GM21390 (cell line): Measurements from ENCODE around the gene HACE1.
"Not testable (repeated sequence)": the region's sequence is repeated elsewhere in the genome, so short reads cannot be mapped to it uniquely, and the experiment has no call there.

Source experiments
- ATAC-seq: cut with Tn5 transposase; IDR thresholded peaks from one replicate; pipeline ENCODE4 v1.9.1; 2021; ENCODE audit not compliant: unreplicated experiment

HACE1 gene

DNA sequence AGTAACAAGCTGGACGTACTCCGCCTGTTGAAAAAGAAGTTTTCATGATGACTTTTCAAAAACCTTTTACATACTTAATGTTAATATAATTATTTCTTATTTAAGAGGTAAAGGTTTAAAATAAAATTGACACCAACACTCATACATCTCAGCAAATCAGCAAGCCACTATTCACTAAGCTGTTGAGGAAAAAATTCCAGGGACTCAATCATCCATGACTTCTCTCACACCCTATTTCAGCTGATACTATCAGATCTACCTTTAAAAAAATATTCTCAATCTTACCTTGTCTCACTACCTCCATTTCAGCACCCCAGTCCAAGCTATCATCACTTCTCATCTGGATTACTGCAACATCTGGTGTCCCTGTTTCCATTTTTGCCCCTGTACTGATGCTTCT is 109.3 kb downstream of the HACE1 start:
- no peak for ATAC-seq

DNA sequence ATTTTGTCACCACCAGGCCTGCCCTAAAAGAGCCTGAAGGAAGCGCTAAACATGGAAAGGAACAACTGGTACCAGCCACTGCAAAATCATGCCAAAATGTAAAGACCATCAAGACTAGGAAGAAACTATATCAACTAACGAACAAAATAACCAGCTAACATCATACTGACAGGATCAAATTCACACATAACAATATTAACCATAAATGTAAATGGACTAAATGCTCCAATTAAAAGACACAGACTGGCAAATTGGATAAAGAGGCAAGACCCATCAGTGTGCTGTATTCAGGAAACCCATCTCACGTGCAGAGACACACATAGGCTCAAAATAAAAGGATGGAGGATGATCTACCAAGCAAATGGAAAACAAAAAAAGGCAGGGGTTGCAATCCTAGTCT is 120.6 kb downstream of the HACE1 start:
- ATAC-seq, result not testable (repeated sequence)

DNA sequence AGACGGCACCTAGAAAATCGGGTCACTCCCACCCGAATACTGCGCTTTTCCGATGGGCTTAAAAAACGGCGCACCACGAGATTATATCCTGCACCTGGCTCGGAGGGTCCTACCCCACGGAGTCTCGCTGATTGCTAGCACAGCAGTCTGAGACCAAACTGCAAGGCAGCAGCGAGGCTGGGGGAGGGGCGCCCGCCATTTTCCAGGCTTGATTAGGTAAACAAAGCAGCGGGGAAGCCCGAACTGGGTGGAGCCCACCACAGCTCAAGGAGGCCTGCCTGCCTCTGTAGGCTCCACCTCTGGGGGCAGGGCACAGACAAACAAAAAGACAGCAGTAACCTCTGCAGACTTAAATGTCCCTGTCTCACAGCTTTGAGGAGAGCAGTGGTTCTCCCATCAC is 122.2 kb downstream of the HACE1 start:
- ATAC-seq, result not testable (repeated sequence)

DNA sequence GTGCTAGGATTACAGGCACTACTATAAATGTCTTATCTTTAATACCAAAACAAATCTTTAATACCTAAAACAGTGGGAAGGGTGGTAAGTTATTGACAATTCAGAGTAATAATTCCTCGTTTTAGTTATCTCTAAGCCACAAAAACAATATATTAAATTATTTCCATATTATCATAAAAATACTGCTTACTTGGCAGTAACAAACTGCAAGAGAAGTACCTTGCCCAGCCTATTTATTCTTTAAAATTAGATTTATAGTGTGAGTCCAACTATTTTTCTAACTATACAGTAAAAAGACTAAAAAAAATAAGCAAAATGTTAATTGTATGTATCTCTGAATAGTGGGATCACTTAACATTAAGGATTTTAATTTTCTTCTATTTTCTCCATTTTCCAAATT is 123.2 kb downstream of the HACE1 start:
- no peak for ATAC-seq

DNA sequence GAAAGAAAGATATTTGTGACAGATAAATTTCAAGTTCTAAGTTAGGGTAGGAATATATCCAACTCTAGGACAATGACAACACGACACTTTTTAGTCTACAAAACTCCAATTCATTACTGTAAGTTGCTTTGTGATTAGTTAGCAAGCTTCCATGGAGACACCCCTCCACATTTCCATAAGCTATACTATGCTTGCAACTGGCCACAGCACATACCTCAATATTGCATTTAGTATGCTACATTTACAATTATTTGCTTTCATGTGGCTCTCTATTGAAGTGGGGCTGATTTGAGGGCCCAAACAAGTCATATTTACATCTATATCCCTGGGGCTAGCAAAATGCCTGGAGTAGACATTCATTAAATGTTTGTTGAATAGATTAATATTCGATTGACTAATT is 129.3 kb downstream of the HACE1 start:
- ATAC-seq, result no peak

DNA sequence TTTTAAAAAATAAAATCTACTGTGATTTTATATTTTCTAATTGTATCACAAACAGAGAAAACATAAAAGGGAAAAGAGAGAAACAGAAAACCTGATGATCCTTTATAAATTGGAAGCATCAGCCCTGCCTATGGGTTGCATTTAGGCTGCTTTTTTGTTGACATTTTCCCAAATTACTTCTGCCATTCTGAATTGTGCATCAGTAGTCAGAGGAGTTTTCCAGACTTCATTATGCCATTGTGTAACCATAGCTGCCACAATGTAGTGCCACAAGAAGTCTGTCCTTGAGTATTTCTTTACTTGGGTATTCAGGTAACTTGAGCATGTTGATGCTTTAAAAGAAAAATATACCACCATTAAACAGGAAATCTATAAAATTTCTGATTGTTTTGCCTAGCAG is 130.3 kb downstream of the HACE1 start:
- ATAC-seq, result no peak

DNA sequence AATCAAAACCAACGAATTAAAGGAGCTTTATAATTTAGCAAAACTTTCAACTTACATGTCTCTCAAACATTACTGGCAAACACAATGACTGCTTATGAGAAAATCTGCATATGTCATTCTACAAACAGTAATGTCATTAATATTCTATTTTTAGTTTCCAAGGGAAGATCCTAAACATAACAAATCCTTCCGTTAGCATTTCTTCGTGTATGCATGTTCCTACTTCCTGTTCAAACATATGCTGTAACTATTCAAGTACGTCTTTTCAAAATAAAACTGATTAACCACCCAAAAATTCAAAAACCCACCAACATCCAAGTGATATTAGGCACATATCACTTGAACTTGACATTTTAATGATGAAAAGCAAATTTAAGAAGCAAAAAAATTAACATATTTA is 131.3 kb downstream of the HACE1 start:
- no peak for ATAC-seq

DNA sequence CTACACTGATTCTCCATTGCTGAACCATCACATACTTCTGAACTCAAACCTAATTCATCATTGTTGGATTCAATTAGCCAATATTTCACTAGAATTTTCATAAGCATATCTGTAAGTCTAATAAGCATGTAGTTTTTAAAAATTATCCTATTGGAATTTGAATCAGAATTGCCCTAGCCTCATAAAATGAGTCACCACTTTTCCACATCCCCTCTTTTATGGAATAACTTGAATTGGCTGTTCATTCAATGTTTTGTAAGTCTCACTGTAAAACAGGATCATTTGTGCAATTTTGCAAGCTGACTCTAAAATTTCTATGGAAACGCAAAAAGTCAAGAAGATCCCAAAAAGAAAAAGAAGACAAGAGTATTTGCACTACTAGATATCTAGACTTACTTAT is 141.0 kb downstream of the HACE1 start:
- no peak for ATAC-seq

DNA sequence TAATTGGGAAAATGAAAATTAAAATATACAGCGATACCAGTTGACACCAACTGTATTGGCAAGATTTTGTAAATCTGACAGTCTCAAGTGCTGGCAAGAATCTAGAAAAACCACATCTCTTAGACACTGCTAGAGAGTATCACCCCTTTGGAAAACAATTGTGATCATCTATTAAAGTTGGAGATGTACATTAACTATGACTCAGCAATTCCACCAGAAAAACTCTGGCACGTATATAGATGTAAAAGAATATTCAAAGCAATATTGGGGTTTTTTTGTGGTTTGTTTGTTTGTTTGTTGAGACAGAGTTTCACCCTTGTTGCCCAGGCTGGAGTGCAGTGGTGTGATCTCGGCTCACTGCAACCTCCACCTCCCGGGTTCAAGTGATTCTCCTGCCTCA is 142.9 kb downstream of the HACE1 start:
- ATAC-seq, result no peak

DNA sequence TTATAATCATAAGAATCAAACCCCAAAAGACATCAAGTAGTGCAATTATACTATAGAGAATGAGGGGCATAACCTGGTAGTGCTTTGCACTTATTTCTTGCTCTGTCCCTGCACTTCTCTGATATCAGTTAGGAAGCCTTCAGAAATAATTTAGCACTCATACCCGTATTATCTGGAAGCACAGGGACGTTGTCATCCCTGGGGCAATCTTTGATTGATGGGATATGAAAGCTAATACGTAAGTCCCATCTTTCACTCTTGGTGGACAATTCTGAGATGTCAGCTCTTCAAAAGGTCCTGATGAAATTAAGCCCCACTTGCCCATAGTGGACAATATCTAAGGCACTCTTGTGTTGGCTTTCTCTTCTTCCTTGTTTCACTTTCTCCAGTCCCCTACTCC is 144.9 kb downstream of the HACE1 start:
- no peak for ATAC-seq

DNA sequence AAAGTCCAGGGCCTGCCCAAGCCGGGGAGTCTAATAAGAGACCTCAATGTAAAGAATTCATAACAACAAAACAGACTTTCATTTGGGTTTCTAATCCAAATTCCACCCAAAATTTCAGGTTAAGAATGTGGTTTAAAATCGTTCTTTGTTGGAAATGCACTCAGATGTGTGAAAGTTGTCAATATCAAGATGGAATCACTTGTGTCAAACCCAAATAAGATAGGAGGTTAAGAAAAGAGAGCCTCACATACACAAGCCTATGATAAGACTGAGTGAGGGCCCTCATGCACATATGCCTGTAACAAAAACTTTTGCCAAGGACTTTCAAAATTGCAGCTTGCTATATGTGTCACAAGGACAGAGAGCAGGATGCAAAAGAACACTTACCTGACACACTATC is 145.7 kb downstream of the HACE1 start:
- ATAC-seq, result no peak

DNA sequence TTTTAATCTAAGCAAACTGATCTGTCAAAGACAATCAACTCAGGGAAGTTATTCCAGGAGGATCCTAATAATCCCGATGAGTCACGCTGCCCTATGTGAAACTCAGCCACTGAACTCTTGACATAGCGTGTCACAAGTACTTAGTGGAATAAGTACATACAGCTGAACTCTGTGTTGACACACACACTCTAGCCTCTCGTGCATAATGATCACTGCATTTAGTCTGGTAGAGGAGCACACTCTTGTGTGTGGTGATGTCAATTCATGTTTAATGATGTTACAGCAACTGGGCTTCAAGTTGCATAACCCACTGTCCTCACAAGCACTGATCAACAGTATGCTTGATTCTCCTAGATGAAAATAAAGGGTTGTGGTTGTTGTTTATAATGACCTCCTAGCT is 148.3 kb downstream of the HACE1 start:
- ATAC-seq, result no peak

DNA sequence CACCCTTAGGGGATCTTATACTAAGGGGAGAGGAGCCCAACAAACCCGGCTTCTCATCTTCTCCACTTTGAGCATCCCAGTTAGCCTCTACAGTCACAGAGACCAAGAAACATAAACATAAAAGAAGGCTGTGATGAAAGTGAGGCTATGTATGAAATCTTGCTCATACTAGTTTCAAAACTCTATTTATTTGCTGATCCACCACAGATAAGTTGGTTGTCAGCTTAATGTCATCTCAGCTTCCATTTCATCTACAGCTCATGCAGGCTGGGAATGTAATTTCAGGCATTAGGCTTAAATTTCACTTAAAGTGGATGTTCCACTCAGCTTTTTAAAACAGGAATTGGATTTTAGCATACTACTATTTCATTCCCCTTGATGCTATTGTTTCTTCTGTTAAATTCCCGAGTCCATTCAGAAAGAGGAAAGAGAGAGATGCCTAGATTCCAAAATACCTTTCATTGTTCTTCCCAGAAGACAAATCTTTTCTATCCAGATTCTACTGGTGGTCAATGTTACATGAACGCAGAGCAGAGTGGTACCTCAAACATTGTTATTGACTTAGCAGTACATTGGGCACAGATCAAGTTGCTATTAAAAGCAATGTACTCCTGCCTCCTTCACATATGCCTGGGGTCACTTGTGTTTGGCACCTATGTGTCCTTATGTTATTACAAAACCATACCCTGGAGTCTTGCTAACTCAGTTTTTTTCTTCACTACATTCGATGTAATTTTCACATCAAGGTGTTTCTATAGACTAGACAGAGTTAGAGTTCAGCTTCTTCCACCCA is 149.0 kb downstream of the HACE1 start:
- no peak for ATAC-seq

DNA sequence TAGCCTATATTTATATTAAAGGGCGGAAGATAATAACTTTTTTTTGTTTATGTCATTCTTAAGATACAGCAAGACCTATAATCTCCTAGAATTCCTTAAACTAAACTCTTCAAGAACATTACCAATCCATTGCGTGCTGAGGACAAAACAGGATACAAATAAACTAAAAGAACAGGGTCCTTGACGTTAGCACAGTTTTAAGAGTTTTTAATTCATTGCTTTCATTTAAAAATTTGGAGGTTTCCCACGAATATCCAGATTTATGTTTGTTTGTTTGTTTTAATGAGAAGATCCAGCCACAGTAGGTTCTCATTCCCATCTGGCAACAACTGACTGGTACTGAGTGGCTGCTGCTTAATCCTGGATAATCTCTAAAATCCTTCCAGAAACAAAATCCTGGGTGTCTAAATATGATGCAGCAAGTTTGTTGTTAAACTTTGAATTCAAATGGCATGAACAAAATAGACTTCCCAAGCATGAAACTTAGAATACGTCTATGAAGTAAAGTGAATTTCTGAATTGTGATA is 153.7 kb downstream of the HACE1 start:
- ATAC-seq, result no peak

DNA sequence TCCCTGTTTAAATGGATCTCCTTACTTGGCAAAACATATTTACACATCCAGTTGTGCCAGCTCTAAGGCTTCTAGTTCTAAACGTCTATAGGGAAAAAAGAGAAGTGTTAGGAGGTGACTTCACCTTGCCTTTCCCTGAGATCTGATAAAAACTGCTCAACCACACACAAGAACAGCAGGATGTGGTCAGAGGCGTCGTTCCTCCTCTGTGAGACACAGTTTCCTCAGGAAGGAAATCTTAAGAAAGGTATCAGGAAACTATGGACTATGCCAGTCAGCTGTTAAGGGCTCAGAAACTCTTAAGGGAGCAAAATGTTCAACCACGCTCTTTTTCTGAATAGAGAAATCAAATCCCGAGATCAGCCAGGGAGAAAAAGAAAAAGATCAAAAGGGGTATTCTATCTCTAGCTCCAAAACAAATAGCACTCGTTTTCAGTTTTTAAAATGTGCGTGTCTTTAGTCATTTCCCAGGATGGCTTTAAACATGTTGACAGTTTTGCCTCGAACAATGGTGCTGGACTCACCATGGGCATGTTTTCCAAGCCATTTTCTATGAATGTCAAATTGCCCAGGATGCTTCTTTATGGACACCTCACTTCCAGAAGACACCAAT is 154.5 kb downstream of the HACE1 start:
- peak; percentile 59 for ATAC-seq

DNA sequence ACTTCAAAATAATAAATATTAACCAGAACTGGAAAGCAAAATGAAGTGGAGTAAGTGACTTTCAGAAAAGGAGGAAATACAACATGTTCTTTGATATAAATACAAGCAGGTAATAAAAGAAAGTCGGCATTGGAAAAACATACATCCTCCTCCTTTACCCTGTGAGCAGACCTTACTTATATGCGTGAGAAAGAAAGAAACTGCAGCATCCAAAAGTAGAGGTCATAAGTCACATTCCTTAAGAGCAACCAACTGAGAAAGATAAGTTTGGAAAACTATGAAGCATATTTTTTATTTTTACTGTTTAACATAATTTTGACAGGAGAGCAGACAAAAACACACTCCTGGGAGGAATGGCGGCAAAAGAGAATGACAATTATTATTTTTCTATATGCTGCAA is 155.5 kb downstream of the HACE1 start:
- no peak for ATAC-seq

DNA sequence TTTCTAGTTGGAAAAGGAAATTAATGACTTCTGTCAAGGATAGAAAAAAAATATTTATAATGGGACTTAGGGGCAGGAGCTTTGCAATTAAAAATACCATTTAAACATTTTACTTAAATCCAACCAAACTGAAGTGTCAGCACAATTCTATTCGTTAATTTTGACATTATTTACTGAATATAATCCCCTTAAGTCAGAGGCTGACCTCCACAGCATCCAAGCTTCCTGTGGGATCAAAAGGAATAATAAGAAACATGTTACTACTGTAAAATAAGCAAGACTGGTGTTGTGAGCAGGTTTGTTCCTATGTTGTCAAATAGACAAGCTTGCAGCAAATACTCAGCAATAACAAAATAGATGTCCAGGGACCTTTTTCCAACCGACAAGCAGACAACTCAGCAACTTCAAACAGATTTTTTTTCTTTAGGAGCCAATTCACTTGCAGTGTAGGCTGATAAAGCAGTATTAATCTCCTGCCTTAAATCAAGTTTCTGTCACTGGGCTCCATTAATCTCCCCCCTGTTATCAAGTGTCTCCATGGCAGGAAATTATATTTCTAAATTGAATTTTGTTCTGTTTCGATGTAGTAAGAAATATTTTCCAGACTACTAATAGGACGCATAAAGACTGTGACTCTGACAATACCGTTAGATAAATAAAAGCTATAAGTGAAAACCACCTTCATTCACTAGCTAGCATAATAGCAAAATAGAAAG is 157.4 kb downstream of the HACE1 start:
- ATAC-seq, result no peak

DNA sequence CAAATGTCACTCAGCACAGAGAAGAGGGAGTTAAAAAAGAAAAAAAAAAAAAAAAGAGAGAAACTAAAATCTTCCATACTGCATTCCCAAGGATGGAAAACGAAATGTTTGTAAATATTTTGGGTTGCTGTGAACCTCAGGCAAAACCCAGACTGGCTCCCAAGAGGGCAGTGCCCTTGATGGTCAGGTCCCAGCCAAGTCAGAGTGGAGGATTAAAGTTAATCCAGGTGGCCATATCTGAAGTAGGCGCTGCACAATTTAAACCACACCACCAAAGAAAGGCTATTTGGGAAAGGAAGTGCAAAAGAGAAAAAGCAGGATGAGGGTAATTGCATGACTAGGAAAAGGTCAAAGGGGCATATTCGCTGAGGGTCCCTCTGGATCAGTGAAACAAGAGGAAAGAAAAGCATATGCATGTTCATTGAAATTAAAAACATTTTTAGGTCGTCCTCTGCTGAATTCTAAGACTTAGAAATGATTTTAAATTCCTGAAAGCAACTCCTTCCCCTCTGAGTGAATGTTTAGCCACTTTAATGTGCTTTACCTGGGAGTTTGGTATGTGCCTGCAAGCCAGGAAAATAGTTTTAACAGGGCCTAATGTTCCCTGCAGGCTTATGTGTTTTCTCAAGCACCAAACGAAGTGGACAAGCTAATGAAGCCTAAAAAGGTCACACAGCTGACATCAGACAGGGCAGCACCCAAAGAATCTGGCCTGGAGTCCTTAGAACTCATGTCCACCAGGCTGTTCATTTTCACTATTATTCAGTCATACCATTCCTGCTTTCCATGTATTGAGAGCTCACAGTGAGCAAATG is 159.1 kb downstream of the HACE1 start:
- no peak for ATAC-seq

DNA sequence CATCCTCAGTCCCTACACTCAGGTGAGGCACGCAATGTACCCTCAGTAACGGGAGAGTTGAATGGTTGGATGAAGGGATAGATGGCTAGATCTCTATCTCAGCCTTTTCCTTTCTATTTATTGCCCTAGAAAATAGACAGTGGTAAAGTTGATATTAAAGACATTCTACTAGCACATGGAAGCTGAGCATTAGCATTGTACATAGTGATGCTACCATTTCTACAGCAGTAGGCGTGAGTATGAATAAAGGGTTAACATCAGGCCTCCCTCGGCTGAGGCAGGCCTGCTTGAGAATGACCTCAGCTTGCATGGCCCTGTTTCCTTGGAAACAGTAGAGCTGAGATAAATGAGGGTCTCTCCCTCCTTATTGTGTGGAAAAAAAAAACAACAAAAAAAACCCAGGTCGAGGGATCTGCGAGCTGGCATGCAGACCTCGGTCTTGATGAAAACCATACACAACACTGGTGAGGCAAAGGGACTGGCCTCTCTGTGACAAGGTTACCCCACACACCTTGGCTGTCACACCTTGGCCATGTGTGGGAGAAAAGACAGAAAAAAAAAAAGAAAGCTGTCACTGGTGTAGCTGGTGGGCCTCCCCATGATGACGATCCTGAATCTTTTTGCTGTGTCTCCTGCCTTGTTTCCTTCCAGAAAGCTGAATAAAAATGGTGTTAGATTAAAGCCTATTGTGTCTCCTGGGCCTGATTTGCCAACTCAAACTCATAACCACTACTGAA is 160.0 kb downstream of the HACE1 start:
- ATAC-seq, result no peak

DNA sequence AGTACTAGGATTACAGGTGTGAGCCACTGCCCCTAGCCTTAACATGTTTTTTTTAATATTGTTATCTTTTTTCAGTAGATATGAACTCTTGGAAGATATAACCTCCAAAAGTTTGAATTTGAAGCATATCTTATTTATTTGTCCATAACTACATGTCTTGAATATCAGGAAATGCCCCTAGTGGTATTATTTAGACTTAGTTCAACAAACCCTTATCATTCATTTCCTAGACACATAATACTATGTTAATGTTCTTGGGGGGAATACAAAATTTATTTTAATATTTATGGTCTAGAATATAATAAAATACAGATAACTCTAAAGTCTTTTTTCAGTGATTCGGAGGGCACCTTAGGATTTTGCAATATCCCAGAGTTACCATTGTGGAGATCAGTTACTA is 160.7 kb downstream of the HACE1 start:
- ATAC-seq, result no peak
